Activated naive CD4-positive, alpha-beta T cell (primary cell): ENCODE measurements around the gene HOXB6.

Source experiments
- DNase-seq, 4 experiments: peaks; one replicate each; lab custom pipeline; 2025; lab: John Stamatoyannopoulos, UW

The HOXB6 gene

DNA sequence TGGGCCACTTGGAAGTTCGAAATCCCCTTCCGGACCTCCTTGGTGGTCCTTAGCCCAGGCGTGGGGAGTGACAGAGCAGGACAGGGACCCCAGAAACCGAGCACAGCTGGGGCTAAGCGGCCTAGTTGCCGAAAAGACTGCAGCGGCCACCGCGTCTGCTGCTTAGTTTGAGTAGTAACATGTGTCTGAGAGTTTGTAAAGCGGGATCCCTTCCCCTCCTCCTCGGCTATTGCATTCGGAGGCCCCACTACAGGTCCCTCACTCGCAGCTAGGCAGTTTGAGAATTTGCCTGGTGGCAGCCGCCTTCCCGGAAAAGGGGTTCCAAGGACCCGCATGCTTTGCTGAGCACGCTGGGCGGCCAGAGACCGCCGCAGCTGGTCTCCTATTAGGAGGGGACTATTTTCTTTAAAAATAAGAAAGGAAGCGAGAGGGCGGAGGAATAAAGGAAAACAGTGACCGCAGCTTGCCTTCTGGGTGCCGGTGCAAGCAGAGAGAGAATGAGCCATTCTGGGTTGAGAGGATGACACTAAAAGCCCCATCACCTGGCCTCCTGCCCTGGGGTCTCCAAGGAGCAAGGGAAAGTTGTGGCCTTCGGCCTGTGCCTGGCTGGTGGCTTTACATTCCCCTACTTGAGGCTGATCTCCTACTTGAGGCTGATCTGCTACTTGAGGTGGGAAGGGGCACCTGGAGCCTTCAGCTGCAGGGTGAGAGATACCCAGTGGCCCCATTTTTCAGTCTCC lies 10.1 kb downstream of the HOXB6 start:
- DNase-seq = no peak

GRCh38 chr17:48593840-48594537 lies 10.8 kb downstream of the HOXB6 start:
- peak; percentile 43 to 76 (median 62) for DNase-seq

DNA sequence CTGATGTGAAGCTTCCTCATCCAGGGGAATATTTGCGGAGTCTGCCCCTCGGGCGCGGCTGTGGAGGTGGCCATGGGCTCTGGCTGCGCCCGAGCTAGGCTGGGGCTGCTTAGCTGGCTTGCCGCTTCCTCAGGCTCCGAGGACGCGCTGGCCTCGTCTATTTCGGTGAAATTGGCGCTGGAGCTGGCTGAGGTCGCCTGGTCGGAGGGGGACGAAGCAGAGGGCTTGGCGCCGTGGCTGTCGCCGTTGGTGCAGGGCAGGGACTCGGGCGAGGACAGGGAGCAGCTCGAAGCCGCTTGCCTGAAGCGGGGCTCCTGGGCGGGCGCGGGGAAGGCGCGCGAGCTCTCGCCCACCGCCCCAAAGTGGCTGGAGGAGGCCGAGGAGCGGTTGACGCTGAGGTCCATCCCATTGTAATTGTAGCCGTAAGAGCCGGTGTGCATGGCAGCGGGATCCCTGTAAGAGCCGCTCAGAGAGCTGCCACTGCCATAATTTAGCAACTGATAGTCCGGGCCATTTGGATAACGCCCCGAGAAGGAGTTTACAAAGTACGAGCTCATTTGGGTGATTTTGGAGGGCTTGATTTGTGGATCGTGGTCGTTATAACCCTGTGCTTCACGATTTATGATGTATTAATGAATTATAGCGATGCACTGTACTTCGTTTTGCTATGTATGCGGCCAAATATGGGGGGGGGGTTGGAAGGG lies 11.5 kb downstream of the HOXB6 start, which contains the start of gene HOXB5:
TSS of gene HOXB5 (minus strand) at position 654 of the 704 bp plus-strand sequence. CDS start at position 557, 97 bp downstream.
- no peak for DNase-seq

- peak in 1 of 4 experiments; percentile 26 for DNase-seq
These were observed 12.2 kb downstream of the HOXB6 start for GRCh38 chr17:48592577-48592976.

DNA sequence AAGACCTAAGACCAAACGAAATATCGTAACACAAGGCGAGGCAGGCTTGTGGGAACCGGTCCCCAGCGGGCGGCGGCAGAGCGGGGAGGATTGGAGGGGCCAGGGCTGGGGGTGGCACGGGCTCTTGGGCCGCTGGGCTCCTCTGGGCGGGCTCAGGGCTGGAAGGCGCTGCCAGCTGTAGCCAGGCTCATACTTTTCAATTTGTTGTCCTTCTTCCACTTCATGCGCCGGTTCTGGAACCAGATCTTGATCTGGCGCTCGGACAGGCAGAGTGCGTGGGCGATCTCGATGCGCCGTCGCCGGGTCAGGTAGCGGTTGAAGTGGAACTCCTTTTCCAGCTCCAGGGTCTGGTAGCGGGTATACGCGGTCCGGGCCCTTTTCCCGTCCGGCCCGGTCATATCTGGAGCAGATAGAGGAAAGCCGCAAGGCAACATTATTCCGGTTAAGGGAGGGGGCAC lies 12.7 kb downstream of the HOXB6 start:
- no peak for DNase-seq

DNA sequence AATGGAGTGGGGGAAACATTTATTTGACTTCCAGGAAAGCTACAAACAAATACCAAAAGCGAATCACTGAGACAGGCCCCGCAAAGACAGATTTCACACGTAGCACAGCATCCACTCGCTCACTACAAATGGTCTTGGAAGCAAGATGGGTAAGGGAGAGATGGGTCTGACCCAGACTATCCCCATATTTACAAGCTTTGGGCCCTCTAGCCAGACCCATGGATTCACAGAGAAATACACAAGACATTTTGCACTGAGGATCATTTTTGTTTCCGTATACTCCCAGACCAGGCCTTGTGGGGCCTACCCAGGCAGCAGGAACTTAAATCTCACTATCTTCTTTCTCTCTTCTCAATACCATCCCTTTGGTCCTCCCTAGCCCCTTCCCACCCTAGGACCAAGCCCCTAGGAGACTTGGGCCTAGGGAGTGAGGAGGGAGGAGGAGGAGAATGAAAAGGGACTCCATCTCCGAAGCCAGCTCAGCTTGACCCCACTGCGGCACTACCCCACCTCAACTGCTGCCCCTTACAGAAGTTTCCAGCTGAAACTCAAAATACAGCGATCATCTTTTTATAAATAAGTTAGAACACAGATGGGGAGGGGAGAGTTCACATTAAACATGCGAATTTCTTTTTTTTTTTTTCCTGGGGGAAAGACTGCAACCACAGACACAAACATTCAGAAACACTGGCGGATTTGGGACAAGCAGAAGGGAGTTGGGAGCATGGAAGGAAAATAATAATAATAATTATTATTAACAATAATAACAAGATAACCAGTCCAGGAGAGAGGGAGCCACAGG lies 13.3 kb downstream of the HOXB6 start:
- no peak for DNase-seq

GRCh38 chr17:48590607-48591161 lies 14.1 kb downstream of the HOXB6 start:
- no peak for DNase-seq

DNA sequence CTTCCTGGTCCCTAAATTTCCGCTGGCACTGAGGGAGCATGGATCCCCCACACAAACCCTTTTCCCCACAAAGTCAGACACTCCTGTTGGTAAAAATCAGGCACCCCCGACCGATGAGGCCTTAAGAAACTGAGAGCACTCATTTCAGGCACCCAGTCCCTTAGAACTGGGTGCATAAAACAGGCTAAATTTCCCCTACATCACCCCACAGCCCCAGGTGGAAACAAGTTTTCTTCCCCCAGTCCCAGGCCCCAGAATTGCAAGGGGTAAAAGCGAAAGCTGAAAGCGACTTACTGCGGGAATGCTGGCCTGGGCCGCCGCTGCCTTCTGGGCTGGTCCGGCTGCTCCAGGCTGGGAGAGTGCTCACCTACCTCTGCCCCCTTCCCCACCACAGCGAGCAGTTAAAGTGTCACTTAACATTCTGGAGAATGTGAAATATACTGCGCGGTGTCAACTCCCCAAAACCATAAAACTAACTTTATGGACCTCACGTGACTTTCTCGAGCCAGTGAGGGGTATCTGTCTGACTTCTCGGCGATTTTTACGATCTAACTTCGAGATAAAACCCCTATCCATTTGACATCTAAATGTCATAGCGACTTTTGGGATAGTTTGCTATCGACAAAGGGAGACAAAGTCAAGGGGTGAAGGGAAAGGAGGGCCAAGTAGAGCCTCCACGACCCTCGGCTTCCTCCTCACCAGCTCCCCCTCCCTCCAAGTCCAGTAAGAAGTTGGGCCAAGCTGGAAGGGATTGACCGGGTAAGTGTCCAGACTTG lies 14.8 kb downstream of the HOXB6 start, which contains the start of gene HOXB3:
TSS of gene HOXB3 (minus strand) at position 411 of the 776 bp plus-strand sequence. CDS start 37,767 bp downstream, outside the sequence.
- DNase-seq = no peak

DNA sequence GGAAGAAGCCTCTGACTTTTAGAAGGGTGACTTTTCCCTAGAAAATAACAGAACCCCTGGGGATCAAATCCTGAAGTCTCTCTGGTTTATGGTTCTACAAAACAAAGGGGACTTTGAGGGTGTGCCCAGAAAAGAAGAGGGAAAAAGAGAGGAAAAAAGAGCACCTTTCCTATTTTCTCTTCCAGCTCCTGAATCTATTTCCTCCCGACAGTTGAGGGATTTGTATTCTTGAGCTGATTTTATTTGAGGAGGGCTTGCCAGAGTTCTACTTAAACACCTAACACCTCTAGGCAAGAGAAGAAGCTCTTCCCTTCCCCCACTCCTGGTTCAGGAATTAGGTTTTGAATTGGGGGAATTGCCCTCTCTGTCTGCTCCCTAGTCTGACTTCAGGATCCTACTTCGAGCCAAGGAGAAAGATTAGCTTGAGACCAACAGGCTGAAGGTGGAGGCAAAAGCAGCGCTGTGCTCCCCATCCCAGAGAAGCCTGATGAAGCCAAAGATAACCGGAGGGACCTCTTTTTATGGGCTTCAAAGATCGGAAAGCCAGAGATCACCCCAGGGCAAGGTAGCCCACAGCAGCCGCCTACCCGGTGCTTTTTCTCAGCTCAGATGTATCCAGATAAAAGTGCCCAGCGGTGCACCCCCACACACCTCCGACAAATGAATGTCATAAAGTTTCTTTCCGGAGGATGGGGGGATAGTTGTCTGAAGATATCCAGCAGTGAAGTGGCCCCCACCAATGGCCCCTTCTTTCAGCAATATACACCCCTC lies 15.5 kb downstream of the HOXB6 start:
- DNase-seq = no peak

- DNase-seq = no peak
These were observed 16.3 kb downstream of the HOXB6 start for GRCh38 chr17:48588528-48588927.

DNA sequence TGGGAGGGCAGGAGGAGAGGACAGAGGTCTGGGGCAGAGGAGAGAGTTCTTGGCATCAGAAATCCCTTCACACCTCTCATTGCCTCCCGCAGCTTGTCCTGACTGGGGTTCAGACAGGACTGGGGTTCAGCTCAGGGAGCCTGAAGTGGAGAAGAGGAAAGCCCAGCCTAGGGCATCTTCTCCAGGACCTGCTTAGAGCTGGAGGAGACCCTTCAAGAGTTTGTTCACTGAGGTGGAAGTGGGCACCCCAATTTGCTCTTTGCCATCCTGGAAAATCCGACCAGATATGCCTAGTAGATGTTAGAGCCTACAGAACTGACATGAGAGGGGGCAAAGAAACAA lies 16.7 kb downstream of the HOXB6 start:
- no peak for DNase-seq

- no peak for DNase-seq
These were observed 17.3 kb downstream of the HOXB6 start for GRCh38 chr17:48587276-48588073.

- DNase-seq = peak in 1 of 4 experiments; percentile 9
These were observed 18.2 kb downstream of the HOXB6 start for GRCh38 chr17:48586355-48587258.

DNA sequence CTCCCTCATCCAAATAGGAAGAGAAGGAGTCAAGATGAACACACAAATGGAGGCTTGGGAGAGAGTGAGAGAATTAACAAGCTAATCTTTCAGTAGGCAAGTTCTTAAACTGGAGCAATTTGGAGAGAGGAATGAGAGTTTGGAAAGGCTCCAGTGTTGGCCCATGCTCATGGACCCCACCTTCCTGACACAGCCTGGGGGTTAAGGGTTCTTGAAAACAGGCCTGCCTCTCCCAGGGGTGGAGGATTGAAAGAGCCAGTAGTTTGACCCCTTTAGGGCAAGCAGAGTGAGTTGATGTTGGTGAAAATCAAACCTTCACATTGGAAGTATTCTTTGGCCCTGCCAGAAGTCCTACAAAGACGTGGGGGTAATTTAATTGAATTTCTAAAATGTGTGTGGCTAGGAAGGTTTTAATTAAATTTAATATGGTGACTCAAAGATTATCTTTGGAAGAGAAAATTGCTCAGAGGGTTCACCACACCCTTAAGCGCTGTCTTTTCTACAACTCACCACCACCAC lies 20.5 kb downstream of the HOXB6 start:
- DNase-seq = no peak

GRCh38 chr17:48583708-48584222 lies 21.0 kb downstream of the HOXB6 start:
- DNase-seq = no peak

- no peak for DNase-seq
These were observed 22.1 kb downstream of the HOXB6 start for GRCh38 chr17:48582750-48583069.

GRCh38 chr17:48579760-48580554 lies 24.8 kb downstream of the HOXB6 start:
- no peak for DNase-seq
